Activated naive CD4-positive, alpha-beta T cell (primary cell): ENCODE measurements around the gene MID2.
"Not testable (repeated sequence)": the region's sequence is repeated elsewhere in the genome, so short reads cannot be mapped to it uniquely, and the experiment has no call there.

ENCODE experiments used
- DNase-seq, 4 experiments: peaks; one replicate each; lab custom pipeline; 2025; lab: John Stamatoyannopoulos, UW

MID2 gene, protein sequence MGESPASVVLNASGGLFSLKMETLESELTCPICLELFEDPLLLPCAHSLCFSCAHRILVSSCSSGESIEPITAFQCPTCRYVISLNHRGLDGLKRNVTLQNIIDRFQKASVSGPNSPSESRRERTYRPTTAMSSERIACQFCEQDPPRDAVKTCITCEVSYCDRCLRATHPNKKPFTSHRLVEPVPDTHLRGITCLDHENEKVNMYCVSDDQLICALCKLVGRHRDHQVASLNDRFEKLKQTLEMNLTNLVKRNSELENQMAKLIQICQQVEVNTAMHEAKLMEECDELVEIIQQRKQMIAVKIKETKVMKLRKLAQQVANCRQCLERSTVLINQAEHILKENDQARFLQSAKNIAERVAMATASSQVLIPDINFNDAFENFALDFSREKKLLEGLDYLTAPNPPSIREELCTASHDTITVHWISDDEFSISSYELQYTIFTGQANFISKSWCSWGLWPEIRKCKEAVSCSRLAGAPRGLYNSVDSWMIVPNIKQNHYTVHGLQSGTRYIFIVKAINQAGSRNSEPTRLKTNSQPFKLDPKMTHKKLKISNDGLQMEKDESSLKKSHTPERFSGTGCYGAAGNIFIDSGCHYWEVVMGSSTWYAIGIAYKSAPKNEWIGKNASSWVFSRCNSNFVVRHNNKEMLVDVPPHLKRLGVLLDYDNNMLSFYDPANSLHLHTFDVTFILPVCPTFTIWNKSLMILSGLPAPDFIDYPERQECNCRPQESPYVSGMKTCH

DNA sequence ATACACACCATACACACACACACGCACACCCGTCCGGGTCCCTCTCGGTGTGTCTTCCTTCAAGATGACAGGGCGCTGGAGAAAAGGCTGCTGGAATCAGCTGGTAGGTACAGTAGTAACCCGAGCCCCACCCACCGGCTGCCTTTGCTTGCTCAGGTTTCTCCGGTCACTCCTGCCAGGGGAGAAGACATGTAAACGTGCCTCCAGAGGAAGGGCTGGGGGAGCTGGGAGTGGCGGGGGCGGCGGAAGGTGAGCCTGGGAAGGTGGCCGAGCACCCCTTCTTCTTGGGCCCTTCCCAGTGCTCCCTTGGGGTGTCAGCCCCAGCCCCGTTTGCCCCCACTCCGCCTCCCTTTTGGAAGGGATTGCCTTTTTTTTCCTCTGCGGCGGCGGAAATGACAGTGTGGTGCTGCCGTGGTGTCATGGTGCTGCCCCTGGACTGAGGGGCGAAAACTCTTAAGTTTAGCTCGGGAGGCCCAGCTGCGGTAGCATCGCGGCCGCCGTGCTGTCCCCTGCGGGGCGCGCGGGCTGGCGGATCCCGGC lies at the start of gene MID2:
MID2 (plus strand) TSS at position 169 of the 540 bp plus-strand sequence. CDS start 561 bp downstream, outside the sequence.
- DNase-seq, result peak in 2 of 4 experiments; percentile 13 to 34

DNA sequence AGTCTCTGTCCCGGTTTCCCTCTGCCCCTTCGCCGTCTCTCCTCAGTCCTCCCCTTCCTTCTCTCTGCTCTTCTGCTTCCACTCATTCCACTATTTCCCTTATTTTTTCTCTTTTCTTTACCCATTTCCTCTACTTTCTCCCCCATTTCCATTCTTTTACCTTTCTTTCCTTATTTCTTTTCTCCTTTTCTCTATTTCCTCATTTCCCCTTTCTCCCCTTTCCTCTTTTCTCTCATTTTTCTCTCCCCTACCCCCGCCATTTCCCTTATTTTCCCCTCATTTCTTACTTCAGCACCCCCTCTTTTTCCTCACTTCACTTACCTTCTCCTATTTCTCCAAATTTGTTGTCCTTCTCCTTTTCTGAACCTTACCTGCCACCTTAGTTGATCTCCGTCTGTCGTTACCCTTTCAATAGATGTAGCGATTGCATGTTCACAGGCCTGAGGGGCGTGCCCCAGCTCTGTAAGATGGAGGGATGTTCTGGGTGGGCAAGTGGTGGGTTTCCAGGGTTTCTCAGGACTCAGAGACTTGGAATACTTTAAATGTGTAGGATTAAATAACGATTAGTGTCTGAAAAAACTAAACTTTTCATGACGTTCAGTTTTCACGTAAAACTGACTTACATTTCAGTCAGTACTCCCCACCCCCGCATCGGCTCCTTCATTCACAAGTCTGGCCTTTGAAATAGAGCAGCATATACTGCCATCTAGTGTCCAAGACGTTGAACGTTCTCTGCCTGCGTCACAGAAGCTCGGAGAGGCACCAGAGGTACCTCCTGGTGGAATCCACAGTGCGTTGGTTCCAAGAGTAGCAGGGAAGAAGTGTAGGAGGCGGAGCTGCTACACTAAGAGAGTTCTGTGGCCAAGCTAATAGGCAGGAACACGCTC lies 48.8 kb upstream of the MID2 start:
- peak; percentile 2 to 61 (median 30) for DNase-seq

DNA sequence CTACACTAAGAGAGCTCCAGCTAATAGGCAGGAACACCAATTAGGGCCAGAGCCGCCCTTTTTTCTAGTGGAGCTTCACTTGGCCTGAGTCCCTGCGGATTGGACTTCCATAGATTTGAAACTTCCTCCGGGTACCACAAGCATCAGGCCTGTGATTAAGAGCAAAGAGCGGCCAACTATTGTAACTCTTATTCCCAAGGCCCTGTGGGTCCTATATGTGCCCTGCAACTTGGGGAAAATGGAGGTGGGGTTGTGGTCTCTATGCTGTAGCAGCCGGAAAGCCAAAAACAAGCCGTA lies 48.2 kb upstream of the MID2 start, which contains the start of gene NCBP2L:
NCBP2L (plus strand) TSS at position 198 of the 297 bp plus-strand sequence. CDS start 16,488 bp downstream, outside the sequence.
- no peak for DNase-seq

DNA sequence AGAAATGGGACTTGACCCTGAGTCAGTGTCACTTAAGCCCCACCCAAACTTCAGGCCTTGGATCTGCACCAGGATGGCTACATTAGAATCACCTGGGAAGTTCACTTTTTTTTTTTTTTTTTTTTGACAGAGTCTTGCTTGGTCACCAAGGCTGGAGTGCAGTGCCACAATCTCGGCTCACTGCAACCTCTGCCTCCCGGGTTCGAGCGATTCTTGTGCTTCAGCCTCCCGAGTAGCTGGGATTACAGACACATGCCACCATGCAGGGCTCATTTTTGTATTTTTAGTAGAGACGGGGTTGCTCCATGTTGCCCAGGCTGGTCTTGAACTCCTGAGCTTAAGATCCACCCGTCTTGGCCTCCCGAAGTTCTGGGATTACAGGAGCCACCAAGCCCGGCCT lies 45.1 kb upstream of the MID2 start:
- no peak for DNase-seq

DNA sequence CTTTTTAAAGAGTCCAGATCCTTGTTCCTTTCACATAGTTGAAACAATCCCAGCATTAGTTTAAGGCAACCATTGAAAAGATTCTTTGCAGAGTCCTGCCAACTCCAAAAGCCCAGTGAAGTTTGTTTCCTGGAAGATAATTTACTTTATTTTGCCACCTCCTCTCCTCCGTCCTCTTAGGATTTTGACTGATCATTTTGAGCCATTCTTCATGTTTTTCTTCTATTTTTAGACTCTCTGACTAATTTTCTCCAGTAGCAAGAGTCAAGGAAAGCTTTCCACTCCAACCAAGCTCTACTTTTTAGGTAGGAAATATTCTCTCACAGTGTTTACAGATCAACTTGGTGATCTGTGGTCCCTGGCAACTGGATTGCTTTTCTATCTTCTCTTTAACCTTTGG lies 37.8 kb upstream of the MID2 start:
- DNase-seq, result no peak

DNA sequence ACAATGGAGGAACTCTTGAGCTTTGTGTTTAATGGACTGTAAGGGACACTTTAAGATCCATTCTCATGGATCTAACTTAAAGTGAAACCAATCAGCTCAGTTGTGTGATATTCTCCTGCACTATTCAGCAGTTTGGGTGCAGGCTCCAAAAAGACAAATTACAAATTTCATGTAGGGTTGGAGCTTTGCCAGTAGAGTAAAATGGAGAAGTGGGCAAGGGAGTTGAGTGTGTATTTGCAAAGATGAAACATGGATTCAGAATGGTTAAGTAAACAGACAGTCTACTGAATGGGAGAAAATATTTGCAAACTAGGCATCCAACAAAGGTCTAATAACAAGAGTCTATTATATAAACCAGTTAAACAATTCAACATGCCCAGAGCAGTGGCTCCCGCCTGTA lies 21.2 kb upstream of the MID2 start:
- no peak for DNase-seq

DNA sequence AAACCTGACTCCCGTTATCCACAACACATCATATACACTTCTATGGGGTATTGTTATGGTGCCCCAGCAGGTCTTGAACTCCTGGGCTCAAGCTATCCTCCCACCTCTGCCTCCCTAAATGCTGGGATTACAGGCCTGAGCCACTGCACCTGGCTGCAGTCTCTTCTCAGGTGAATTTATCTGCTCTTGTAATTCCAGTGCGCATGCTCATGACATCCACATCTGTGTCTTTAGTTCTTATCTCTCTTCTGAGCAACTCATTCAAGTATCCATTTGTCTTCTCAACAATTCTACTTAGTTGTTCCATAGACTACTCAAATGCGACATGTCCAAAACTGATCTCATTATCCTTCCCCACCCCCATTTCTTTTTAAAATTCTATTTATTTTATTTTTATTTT lies 20.5 kb upstream of the MID2 start:
- no peak for DNase-seq

DNA sequence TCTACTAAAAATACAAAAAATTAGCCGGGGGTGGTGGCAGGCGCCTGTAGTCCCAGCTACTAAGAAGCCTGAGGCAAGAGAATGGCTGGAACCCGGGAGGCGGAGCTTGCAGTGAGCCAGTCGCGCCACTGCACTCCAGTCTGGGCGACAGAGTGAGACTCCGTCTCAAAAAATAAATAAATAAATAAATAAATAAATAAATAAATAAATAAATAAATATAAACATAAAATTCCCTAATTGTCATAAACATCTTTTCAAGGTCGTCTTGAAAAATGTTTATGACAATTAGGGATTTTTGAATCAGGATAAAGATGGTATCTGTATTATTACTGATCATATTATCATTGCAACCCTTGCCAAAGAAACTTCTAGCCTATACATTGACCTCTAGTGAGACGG lies 15.6 kb upstream of the MID2 start:
- not testable (repeated sequence) for DNase-seq

DNA sequence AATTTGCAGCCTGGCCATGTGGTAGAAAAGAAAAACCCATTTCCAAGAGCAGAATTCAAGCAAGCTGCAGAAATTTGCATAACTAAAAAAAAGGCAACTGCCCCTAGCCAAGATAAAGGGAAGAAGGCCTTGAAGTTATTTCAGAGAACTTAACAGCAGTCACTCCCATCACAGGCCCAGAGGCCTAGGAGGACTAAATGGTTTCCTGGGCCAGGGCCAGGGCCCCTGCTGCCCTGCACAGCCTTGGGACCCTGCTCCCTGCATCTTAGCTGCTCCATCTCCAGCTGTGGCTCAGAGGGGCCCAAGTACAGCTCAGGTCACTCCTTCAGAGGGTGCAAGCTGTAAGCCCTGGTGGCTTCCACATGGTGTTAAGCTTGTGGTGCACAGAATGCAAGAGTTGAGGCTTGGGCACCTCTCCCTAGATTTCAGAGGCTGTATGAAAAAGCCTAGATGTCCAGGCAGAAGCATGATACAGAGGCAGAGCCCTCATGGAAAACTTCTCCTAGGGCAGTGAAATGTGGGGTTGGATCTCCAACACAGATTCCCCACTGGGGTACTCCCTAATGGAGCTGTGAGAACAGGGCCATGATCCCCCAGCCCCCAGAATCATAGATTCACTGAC lies 6.7 kb upstream of the MID2 start:
- DNase-seq, result no peak

DNA sequence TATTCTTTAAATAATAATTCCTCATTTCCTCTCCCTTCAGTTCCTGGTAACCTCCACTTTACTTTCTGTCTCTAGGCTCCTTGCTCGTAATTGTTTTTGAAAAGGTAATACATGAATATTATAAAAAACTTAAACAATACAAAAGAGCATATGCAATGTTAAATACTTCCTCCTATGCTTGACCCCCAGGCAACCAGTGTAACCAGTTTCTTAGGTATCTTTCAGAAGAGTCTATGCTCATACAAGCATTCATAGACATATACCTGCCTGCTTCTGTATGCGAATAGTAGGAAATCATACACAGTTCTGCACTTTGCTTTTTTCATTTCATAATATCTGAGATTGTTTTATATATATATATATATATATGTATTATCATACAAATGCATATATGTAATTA lies 2.6 kb upstream of the MID2 start:
- DNase-seq, result no peak

DNA sequence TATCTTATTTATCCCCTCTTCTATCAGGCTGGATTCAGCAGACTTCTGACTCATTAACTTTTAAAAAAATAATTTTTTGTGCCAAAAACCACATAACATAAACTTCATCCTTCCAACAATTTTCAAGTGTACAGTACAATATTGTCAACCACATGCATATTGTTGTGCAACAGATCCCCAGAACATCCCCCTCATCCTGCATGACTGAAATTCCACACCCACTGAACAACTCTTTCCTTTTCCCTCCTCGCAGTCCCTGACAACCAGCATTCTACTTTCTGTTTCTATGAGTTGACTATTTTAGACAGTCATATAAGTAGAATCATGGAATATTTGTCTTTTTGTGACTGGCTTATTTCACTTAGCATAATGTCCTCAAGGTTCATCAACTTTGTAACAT lies 2.2 kb upstream of the MID2 start:
- no peak for DNase-seq

DNA sequence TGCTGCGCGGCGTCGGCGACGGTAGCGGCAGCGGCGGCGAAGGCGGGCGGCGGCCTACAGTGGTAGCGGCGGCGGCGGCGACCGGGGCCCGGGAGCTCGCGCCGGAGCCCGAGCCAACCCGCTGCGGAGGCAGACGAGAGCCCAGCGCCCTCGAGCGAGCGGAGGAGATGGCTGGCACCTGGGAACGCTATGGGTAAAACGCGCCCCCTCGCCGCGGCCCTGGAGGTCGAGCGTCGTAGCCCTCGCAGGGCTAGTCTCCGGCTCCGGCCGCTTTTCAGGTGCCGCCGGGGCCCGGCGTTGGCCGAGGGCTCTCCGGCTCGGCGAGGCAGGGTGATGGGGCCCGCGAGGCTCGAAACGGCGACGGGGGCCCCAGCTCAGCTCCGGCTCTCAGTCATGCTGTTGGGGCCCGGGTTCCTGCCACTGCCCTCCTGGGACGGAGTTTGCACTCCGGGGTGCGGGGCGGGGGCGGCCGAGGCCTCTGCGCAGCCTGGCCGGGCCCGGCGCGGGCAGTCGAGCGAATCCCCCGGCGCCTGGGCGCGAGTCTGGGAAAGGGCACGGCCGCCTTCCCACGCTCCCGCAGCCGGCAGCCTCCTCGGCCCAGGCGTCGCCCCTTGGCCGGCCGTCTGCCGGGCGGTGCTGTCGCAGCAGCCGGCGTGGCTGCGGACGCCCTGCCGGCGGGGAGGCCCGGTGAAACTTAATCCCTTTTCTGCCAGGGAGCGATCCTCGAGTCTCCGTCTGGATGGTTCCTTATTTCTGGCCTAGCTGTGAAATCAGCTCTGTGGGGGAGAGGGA lies 768 bp downstream of the MID2 start:
- DNase-seq, result peak in 2 of 4 experiments; percentile 1 to 28

DNA sequence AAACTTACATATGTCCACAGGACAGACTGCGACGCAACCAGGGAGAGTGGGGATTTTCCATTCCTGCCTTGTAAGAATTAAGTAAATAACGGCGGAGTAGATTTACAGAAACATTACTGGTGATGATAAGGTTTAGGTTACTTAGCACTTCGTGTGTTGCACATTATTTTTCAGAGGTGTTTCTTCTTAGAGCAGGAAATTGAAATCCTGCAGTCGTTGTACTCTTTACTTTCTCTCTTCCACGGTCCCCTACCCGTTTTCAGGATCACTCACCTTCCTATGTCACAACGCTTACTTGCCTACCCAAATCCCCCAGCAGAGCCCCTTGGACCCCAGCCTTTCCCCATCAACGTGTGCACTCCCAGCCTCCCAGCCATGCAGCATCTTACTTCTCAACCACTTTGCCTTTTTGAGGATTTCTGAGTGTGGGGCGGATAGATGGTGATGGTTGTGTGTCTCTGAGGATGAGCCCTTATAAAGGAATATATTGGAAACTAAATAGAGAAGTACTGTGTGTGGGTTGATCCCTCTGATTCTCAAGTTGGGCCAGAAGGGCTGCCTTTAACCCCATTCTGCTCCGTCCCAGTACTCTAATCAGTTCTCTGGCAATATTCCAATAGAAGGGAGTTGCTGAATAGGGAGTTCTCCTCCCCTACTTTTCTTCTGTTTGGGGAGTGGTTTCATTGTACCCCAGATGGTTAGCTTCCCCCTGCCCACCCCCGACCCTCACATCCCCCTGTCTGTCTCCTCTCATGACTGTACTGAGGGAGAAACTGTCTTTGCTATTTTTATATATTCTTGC lies 1.6 kb downstream of the MID2 start:
- DNase-seq, result no peak

DNA sequence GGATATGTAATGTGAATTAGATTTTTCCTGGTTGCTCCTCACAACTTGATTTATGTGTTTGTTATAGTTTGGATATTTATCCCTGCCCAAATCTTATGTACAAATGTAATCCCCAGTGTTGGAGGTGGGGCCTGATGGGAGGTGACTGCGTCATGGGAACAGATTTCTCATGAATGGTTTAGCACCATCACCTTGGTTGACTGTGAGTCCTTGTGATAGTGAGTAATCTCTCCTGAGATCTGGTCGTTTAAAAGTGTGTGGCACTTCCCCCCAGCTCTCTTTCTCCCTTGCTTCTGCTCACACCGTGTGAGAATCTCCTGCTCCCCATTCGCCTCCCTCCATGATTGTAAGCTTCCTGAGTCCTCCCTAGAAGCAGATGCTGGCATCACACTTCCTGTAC lies 2.2 kb downstream of the MID2 start:
- DNase-seq, result no peak

DNA sequence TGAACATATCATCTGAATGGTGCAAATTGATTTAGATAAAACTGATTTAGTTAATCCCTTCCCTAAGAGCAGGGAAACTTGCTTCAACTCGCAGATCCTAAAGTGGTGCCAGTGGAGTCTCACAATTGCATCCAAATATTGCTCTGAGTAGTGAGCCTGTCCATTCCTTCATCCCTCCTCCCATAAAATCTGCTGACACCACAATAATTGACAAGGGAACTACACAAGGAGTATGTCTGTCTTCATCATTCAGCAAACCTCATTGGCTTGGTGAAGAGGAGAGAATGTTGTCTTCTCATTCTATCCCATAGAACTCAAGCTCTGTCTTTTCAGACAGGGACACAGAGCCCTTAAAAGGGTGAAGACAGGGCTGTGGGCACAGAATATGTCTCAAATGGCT lies 4.2 kb downstream of the MID2 start:
- DNase-seq, result no peak

DNA sequence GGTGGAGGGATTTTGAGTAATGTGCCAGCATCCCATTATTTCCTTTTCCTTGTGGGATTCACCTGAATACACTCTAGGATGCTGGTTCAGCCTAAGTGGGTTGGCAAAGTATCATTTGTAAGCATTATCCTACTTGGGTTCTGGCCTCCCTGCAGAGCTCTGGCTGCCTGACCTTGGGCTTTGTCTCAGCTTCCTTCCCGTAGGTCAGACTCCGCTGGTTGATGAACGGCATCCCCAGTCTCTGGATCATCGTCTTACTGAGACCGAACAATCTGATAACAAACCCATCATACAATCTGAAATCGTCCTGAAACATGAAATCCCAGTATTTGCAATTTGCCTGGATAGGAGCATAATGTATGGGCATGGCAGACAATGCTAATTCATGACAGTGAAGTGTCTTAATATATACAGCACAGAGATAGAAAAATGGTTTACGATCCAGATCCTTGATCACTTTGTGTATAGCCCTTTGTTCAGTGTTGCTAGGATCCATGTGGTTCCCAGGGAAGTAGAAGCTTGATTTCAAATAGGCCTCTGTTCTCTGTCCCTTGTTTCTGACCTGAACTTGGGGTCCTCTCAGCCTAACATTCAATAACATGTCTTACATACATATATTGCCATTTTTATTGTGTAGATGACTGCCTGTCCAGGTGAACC lies 5.5 kb downstream of the MID2 start:
- no peak for DNase-seq

DNA sequence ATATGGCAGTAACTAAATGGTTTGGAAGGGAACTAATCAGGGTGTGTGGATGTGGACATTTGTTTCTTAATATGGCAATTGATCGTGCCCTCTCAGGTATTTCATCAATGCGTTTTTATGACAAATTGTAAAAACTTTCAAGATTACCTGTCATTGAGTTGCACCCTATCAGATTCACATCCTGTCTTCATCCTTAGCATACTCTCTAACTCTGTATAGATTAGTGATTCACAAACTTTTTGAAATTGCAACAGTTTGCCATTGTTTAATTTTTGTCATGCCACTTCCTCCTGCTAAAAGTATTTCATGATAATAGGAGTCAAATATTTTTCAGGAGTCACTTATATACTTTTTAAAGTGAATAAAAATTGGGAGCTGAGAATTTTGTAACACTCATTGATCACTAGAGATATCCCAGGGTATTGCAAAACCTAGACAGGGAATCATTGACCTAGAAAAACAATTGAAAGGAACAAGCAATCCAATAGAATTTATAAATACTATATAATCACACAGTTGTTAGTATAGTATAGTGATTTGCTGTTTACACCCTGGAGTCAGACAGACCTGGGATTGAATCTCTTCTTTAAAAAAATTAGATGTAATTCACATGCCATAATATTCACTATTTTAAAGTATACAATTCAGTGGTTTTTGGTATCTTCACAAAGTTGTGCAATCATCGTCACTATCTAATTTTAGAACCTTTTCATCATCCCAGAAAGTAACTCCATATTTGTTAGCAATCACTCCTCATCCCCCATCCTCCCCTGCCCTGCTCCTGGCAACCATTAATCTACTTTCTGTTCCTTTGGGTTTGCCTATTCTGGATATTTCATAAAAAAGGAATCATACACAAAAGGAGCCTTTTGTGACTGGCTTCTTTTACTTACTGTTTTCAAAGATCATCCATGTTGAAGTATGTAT lies 8.9 kb downstream of the MID2 start:
- no peak for DNase-seq

DNA sequence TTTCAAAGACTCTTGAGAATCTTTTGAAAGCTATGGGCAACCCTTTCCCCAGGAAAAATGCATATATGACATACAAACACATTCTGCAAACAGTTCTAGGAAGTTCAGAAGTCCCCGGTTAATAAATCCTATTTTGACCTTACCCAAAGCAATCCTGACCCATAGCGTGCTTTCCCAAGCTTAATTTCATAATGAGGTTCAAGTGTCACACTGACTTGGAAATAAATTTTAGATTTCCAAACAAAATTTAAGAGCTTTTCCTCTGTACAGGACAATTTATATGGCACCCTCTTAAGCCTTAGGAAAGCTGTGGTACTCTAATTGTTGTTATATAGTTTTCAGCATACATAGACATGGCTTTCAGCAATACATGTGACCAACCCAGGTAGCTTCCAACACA lies 11.3 kb downstream of the MID2 start:
- DNase-seq, result no peak
